ENCODE measurements around the gene MTA3.

DNA sequence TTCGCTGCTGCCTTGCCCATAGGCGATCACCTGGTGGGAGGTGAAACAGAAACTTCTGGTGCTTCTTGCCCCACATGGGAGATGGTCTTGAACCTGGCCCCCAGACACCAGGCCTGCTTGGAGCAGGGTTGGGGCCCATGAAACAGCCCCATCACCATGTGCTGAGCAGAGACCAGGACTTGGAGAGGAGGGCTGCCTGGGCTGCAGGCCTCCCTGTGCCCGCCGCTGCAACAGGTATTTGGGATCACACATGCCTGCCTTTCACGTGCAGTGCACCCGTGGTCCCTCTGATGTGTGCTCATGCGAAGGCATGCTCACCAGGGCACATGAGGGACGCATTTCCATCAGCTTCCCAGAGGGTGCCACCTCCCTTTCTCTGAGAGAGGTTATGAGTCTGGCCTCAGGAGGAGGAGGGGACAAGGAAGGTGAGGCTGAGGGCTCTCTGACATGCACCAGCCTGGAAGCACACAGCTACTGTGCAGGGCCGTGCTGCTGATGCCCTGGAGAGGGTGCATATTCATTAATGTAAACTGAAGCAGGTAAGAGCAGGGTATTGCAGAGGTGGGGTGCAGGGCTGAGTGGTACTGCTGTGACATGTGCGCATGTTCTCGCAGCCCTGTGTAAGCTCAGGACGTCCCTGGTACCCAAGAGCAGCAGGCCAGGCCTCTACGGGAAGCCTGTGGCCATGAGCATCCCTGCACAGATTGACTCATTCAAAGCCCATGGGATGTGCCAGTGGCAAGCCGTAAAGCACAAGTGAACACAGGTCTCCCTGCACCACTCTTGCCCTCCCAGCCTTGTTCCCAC lies 199.7 kb downstream of the MTA3 start:
- TF ChIP-seq ZNF274 (IDR thresholded peaks at IDR 0.05; ENCODE audit: low read depth, low read length) (no peak), YY1 (IDR thresholded peaks at IDR 0.05; ENCODE audit: insufficient read depth, insufficient read length) (no peak), SUZ12 (IDR thresholded peaks at IDR 0.05; ENCODE audit: extremely low read depth, insufficient read depth, insufficient read length) (no peak)
